ENCODE results near the gene ZNF718. TPM values are rescaled to one million over a fixed set of nuclear protein-coding genes. Genes with fewer than 3 reads are reported as not detected.

ZNF718 gene
- total and polyA plus RNA-seq, 2 donors (not counting 3 experiments of a cell fraction or from before 2014, with no cell fraction given) = 0.99 to 12.1 TPM

DNA sequence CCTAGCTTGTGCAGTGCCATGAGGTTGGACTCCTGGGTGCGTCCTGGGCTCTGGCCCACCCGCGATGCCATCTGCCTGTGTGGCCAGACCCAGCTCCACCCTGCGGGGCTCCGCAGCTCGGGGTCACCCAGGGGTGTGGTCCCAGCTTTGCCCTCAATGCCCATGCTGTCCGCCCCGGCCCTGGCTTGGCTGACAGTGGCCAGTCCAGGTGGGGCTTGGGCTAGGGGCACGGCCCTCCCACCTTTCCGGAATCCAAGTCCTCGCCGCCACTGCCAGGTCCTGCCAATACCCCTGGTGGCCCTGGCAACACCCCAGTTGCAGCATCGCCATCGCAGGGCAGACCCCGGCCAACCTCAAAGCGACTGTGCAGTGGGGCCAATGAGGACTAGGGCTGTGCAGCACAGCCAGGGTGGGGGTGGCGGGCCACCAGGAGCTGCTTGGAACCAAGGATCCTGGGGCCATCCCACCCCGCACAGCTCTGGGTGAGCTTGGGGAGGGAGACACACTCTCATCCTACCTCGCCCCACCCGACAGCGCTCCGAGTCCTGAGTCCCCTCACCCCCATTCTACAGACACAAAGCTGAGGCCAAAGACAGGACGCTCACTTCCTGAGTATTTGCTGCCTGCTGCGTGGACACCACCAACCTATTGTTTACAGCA lies 80.9 kb downstream of the ZNF718 start:
- Histone ChIP-seq H3K4me1 (ENCODE audit: control insufficient read depth, extremely low read depth, insufficient read depth, low read length) (no peaks in the 10 kb centered on the region), H3K9me3 (replicated peaks; ENCODE audit: control insufficient read depth, insufficient read depth, low read length) (no peaks in the 10 kb centered on the region), H3K4me3 (replicated peaks in 1 of 3; ENCODE audit: insufficient read depth in 1 of 3, low read depth in 1 of 3, low read length in 3 of 3) (no peak overlapping the region), H2AFZ (ENCODE audit: low read depth, low read length) (no peak overlapping the region), H3K9me1 (replicated peaks; ENCODE audit: control insufficient read depth, extremely low read depth, insufficient read depth, low read length) (no peaks in the 10 kb centered on the region), H3K79me2 (ENCODE audit: control insufficient read depth, insufficient read depth, low read length) (no peaks in the 10 kb centered on the region), H3K4me2 (ENCODE audit: insufficient read depth, low read length) (no peak overlapping the region), H3K36me3 (ENCODE audit: control insufficient read depth in 2 of 2, extremely low read depth in 1 of 2, insufficient read depth in 2 of 2, low read length in 2 of 2) (no peaks in the 10 kb centered on the region), H4K20me1 (replicated peaks; ENCODE audit: control insufficient read depth, extremely low read depth, insufficient read depth, low read length) (no peaks in the 10 kb centered on the region), H3K9ac (replicated peaks; ENCODE audit: extremely low read depth, insufficient read depth, low read length) (no peak overlapping the region), H3K27me3 (ENCODE audit: control insufficient read depth in 2 of 2, insufficient read depth in 2 of 2, low read length in 2 of 2) (no peaks in the 10 kb centered on the region), H3K27ac (ENCODE audit: insufficient read depth, low read depth, low read length) (no peak overlapping the region)
- no TSS peak for BruUV-seq (replicated peaks)
- intact Hi-C loops (cut with micrococcal nuclease) = no loop called here
- ChIA-PET POLR2A (no interaction called here), CTCF (no interaction called here)
- FAIRE-seq (no peak), DNase-seq (ENCODE audit: low read depth, low spot score) (no peak)
- dilution Hi-C loops (cut with MboI; ENCODE audit: extremely low pct_ligation_motif_present, low sequenced_read_pairs) = no loop called here
- TF ChIP-seq EZH2 (IDR thresholded peaks at IDR 0.05; ENCODE audit: borderline replicate concordance, low read depth, low read length, severe bottlenecking) = no peak
- TF ChIP-seq POLR2AphosphoS5 (IDR thresholded peaks at IDR 0.05; ENCODE audit: insufficient read depth, low read depth, low read length) = no peak
- TF ChIP-seq GATA2 (IDR thresholded peaks at IDR 0.05; ENCODE audit: insufficient read depth, insufficient read length, low read depth, low read length) = no peak
- TF ChIP-seq POLR2A (IDR thresholded peaks at IDR 0.05; ENCODE audit: low read depth, low read length) = no peak
- TF ChIP-seq, protein P1, sequence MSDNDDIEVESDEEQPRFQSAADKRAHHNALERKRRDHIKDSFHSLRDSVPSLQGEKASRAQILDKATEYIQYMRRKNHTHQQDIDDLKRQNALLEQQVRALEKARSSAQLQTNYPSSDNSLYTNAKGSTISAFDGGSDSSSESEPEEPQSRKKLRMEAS (IDR thresholded peaks at IDR 0.05; ENCODE audit: insufficient read depth, insufficient read length) = no peak
- no peak for TF ChIP-seq JUN (IDR thresholded peaks at IDR 0.05; ENCODE audit: borderline replicate concordance, insufficient read depth, insufficient read length, low read depth)
- TF ChIP-seq, protein P2, sequence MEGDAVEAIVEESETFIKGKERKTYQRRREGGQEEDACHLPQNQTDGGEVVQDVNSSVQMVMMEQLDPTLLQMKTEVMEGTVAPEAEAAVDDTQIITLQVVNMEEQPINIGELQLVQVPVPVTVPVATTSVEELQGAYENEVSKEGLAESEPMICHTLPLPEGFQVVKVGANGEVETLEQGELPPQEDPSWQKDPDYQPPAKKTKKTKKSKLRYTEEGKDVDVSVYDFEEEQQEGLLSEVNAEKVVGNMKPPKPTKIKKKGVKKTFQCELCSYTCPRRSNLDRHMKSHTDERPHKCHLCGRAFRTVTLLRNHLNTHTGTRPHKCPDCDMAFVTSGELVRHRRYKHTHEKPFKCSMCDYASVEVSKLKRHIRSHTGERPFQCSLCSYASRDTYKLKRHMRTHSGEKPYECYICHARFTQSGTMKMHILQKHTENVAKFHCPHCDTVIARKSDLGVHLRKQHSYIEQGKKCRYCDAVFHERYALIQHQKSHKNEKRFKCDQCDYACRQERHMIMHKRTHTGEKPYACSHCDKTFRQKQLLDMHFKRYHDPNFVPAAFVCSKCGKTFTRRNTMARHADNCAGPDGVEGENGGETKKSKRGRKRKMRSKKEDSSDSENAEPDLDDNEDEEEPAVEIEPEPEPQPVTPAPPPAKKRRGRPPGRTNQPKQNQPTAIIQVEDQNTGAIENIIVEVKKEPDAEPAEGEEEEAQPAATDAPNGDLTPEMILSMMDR (IDR thresholded peaks at IDR 0.05; ENCODE audit: extremely low read depth in 1 of 2, insufficient read depth in 1 of 2, low read depth in 1 of 2, low read length in 2 of 2) = no peak
- no peak for TF ChIP-seq MYC (IDR thresholded peaks at IDR 0.05; ENCODE audit: low read depth, low read length)
- no peak for TF ChIP-seq FOS (IDR thresholded peaks at IDR 0.05; ENCODE audit: borderline replicate concordance, insufficient read depth, low read length)

Data from endothelial cell of umbilical vein (primary cell).